Astrocyte (in vitro differentiated cells and primary cell): ENCODE measurements around the gene CHRNA4. TPM values are rescaled to one million over a fixed set of nuclear protein-coding genes. Genes with fewer than 3 reads are reported as not detected.

Experiments used
- DNase-seq: peaks from one replicate; pipeline ENCODE4 v3.0.0-alpha.2; 2010; ENCODE audit warnings: low read depth
- FAIRE-seq: peaks from 2 replicates; lab custom pipeline; 2011; peaks lifted over from hg19 to GRCh38; lab: Jason Lieb, UNC
- H2AFZ ChIP-seq: 2 replicates; pipeline ENCODE4 v1.6.0; 2012; ENCODE audit warnings: low read depth, low read length, inconsistent platforms
- H3K27ac ChIP-seq: 2 replicates; pipeline ENCODE4 v1.5.1; 2011; ENCODE audit warnings: low read depth, low read length, inconsistent platforms
- H3K27me3 ChIP-seq: 2 replicates; pipeline ENCODE4 v1.6.0; 2011; ENCODE audit warnings: low read length, inconsistent platforms; ENCODE audit not compliant: insufficient read depth
- H3K36me3 ChIP-seq: 2 replicates; pipeline ENCODE4 v1.5.1; 2011; ENCODE audit warnings: low read length, inconsistent platforms; ENCODE audit not compliant: insufficient read depth
- H3K4me1 ChIP-seq: 2 replicates; pipeline ENCODE4 v1.5.1; 2011; ENCODE audit warnings: low read length, inconsistent platforms; ENCODE audit not compliant: insufficient read depth
- H3K4me2 ChIP-seq: 2 replicates; pipeline ENCODE4 v1.6.0; 2012; ENCODE audit warnings: low read length, inconsistent platforms
- H3K4me3 ChIP-seq: 2 replicates; pipeline ENCODE4 v1.5.1; 2011; ENCODE audit warnings: low read depth, mild to moderate bottlenecking, low read length, inconsistent platforms; ENCODE audit not compliant: insufficient read depth
- H3K79me2 ChIP-seq: 2 replicates; pipeline ENCODE4 v1.6.0; 2012; ENCODE audit warnings: mild to moderate bottlenecking, low read length, inconsistent platforms; ENCODE audit not compliant: insufficient read depth
- H3K9ac ChIP-seq: 2 replicates; pipeline ENCODE4 v1.6.0; 2012; ENCODE audit warnings: mild to moderate bottlenecking, low read length, inconsistent platforms
- H3K9me3 ChIP-seq: 2 replicates; pipeline ENCODE4 v1.5.1; 2012; ENCODE audit warnings: low read depth, mild to moderate bottlenecking, low read length, inconsistent platforms; ENCODE audit not compliant: insufficient read depth
- H4K20me1 ChIP-seq: 2 replicates; pipeline ENCODE4 v1.6.0; 2012; ENCODE audit warnings: low read length, inconsistent platforms; ENCODE audit not compliant: insufficient read depth
- H3K27ac Mint-ChIP-seq: one replicate; pipeline ENCODE4 v1.8.0; 2021; ENCODE audit warnings: mild to moderate bottlenecking, mixed read lengths; ENCODE audit not compliant: unreplicated experiment
- H3K27me3 Mint-ChIP-seq: one replicate; pipeline ENCODE4 v1.8.0; 2021; ENCODE audit warnings: low read depth, mixed read lengths; ENCODE audit not compliant: unreplicated experiment
- H3K36me3 Mint-ChIP-seq: one replicate; pipeline ENCODE4 v1.8.0; 2021; ENCODE audit warnings: low read depth, mixed read lengths; ENCODE audit not compliant: unreplicated experiment
- H3K4me1 Mint-ChIP-seq: one replicate; pipeline ENCODE4 v1.8.0; 2021; ENCODE audit warnings: low read depth, mixed read lengths; ENCODE audit not compliant: unreplicated experiment
- H3K4me3 Mint-ChIP-seq: one replicate; pipeline ENCODE4 v1.8.0; 2021; ENCODE audit warnings: mild to moderate bottlenecking, moderate library complexity, mixed read lengths; ENCODE audit not compliant: unreplicated experiment
- H3K9me3 Mint-ChIP-seq: one replicate; pipeline ENCODE4 v1.8.0; 2021; ENCODE audit warnings: mild to moderate bottlenecking, mixed read lengths; ENCODE audit not compliant: unreplicated experiment
- EZH2 ChIP-seq: IDR thresholded peaks from 2 replicates; pipeline ENCODE4 v1.6.1; 2012; ENCODE audit warnings: mild to moderate bottlenecking, low read length, inconsistent platforms; ENCODE audit not compliant: insufficient read depth
- total RNA-seq: library from RNA; stranded (reverse); gene quantifications from 2 replicates; pipeline ENCODE4 v1.2.1, GENCODE V29; 2021
- TF ChIP-seq, protein P1 (sequence below): IDR thresholded peaks from 2 replicates; pipeline ENCODE4 v1.5.1; 2011; ENCODE audit warnings: low read depth, mild to moderate bottlenecking, inconsistent platforms, low read length, moderate library complexity; ENCODE audit not compliant: insufficient read depth

The CHRNA4 gene
- total RNA-seq, 1 donor from 2014 or later: 1.8 TPM

DNA sequence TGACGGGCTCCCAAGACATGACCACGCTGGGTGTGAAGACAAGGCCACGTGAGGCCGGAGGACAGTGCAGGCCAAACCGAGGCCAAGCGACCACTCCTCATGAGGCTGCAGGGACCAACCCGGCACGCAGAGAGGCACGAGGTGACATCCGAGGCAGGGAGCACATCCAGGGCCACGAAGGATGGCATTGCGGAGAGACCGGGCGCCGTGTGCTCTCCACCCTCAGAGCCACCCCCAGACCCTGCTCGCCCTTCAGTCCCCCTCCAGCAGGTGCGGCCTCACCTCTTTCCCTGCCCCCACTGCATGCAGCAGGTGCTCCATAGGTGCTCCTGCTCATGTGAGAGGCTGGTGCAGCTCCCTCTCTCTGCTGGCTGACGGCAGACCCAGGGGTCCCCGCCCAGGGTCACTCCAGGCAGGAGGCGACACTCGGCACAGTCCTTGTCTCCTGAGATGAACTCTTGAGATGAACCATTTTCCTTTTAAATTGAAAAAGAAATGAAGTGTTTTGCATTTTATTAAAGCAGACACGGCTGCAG lies 33.8 kb upstream of the CHRNA4 start:
- Histone ChIP-seq H3K27me3 (no peaks in the 10 kb centered on the region), H4K20me1 (no peaks in the 10 kb centered on the region), H3K79me2 (no peaks in the 10 kb centered on the region), H3K9ac (no peak overlapping the region), H3K4me3 (no peak overlapping the region), H2AFZ (no peak overlapping the region), H3K36me3 (no peaks in the 10 kb centered on the region), H3K4me2 (no peak overlapping the region), H3K27ac (no peak overlapping the region), H3K9me3 (no peaks in the 10 kb centered on the region), H3K4me1 (no peaks in the 10 kb centered on the region)
- TF ChIP-seq, protein P1, sequence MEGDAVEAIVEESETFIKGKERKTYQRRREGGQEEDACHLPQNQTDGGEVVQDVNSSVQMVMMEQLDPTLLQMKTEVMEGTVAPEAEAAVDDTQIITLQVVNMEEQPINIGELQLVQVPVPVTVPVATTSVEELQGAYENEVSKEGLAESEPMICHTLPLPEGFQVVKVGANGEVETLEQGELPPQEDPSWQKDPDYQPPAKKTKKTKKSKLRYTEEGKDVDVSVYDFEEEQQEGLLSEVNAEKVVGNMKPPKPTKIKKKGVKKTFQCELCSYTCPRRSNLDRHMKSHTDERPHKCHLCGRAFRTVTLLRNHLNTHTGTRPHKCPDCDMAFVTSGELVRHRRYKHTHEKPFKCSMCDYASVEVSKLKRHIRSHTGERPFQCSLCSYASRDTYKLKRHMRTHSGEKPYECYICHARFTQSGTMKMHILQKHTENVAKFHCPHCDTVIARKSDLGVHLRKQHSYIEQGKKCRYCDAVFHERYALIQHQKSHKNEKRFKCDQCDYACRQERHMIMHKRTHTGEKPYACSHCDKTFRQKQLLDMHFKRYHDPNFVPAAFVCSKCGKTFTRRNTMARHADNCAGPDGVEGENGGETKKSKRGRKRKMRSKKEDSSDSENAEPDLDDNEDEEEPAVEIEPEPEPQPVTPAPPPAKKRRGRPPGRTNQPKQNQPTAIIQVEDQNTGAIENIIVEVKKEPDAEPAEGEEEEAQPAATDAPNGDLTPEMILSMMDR: no peak
- TF ChIP-seq EZH2: no peak
- Mint-ChIP-seq H3K9me3 (peaks cover 8% of the 10 kb centered on the region), H3K27ac (no peak overlapping the region), H3K4me3 (no peak overlapping the region), H3K27me3 (peaks cover 33% of the 10 kb centered on the region), H3K4me1 (no peaks in the 10 kb centered on the region), H3K36me3 (no peaks in the 10 kb centered on the region)
- no peak for DNase-seq
- no peak for FAIRE-seq

DNA sequence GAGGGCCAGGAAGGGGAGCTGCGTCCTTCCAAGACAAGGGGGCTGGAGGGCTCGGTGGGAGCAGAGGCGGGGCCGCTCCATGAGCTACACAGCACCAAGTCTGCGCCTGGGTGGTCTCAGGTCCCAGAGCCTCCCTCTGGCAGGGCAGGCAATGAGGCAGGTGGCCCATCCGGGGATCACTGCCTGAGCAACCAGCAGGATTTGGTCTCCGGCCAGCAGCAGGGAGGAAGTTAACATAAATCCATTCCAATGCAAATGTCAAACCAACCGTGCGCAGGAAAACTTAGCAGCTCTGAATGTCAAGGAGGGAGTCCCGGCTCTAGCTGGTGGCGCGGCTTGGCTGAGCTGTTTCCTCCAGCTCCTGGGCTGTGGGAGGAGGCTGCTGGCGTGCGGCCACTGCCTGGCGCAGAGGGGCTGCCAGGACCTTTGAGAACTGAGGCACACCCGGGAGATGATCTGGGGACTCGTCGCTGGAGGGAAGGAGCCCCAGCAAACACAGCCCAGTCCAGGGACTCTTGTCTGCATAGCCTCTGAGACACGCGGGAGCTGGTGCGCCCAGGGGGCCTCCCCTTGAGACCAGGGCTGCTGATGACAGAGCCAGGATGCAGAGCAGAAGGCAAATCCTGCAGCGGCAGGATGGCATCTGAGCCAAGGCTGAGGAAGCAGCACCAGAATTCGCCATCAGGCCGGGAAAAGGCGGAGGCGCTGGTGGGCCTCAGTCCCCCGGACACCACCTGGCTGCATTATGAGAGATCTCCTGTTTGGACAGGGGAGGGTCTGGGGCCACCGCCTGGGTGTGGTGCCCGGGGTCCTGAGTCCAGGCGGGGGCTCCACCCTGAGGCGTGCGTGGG lies 33.1 kb upstream of the CHRNA4 start:
- TF ChIP-seq EZH2: no peak
- TF ChIP-seq, protein P1: no peak
- Histone ChIP-seq H3K4me2 (no peak overlapping the region), H3K36me3 (no peaks in the 10 kb centered on the region), H3K4me3 (no peak overlapping the region), H4K20me1 (no peaks in the 10 kb centered on the region), H3K27me3 (no peaks in the 10 kb centered on the region), H3K27ac (no peak overlapping the region), H3K4me1 (no peaks in the 10 kb centered on the region), H3K9ac (no peak overlapping the region), H3K79me2 (no peaks in the 10 kb centered on the region), H2AFZ (no peak overlapping the region), H3K9me3 (no peaks in the 10 kb centered on the region)
- Mint-ChIP-seq H3K4me3 (no peak overlapping the region), H3K27me3 (peaks cover 31% of the 10 kb centered on the region), H3K4me1 (no peaks in the 10 kb centered on the region), H3K36me3 (no peaks in the 10 kb centered on the region), H3K27ac (no peak overlapping the region), H3K9me3 (peaks cover 8% of the 10 kb centered on the region)
- no peak for FAIRE-seq
- peak; percentile 2 for DNase-seq

- Histone ChIP-seq H3K9ac (no peak overlapping the region), H3K4me3 (no peak overlapping the region), H4K20me1 (no peaks in the 10 kb centered on the region), H3K4me2 (no peak overlapping the region), H3K79me2 (no peaks in the 10 kb centered on the region), H3K27me3 (no peaks in the 10 kb centered on the region), H3K36me3 (no peaks in the 10 kb centered on the region), H3K27ac (no peak overlapping the region), H3K9me3 (no peaks in the 10 kb centered on the region), H3K4me1 (no peaks in the 10 kb centered on the region), H2AFZ (no peak overlapping the region)
- FAIRE-seq: no peak
- no peak overlapping the region for H3K27ac Mint-ChIP-seq
- no peak overlapping the region for H3K4me3 Mint-ChIP-seq
- peaks cover 11% of the 10 kb centered on the region for H3K9me3 Mint-ChIP-seq
- no peaks in the 10 kb centered on the region for H3K4me1 Mint-ChIP-seq
- no peaks in the 10 kb centered on the region for H3K36me3 Mint-ChIP-seq
- no peak for TF ChIP-seq EZH2
- TF ChIP-seq, protein P1: no peak
- no peak for DNase-seq
- peaks cover 34% of the 10 kb centered on the region for H3K27me3 Mint-ChIP-seq
Measured at GRCh38 chr20:63393566-63393965, 32.4 kb upstream of the CHRNA4 start.
